GM18868 (cell line): Measurements from ENCODE around the gene ZFP90.
A peak's percentile ranks its signal among the peaks of the same experiment; 100 is the strongest.
"Not testable (repeated sequence)": the region's sequence is repeated elsewhere in the genome, so short reads cannot be mapped to it uniquely, and the experiment has no call there.

Source experiments
- ATAC-seq: cut with Tn5 transposase; IDR thresholded peaks from one replicate; pipeline ENCODE4 v1.9.1; 2021; ENCODE audit warnings: mild to moderate bottlenecking, moderate library complexity; ENCODE audit not compliant: unreplicated experiment

The ZFP90 gene

GRCh38 chr16:68538880-68539701 is at the start of gene ZFP90:
ZFP90 (plus strand) TSS chr16:68539291; CDS start chr16:68539793, 502 bp downstream.
- ATAC-seq: peak; percentile 87

DNA sequence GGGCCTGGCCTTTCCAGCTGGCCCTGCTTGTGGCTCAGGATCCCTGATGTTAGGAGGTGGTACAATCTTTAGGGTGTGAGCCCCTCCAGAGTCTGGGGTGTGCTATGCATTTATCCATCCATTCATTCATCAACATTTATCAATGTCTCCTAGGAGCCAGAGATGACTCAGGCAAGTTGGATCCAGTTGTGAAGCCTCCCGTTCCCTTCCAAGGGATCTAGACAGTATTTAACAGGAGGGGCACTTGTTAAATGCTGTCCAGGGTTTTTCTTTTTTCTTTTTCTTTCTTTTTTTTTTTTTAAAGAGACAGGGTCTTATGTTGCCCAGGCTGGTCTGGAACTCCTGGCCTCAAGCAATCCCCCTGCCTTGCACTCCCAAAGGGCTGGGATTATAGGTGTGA is 48.7 kb upstream of the ZFP90 start:
- no peak for ATAC-seq

DNA sequence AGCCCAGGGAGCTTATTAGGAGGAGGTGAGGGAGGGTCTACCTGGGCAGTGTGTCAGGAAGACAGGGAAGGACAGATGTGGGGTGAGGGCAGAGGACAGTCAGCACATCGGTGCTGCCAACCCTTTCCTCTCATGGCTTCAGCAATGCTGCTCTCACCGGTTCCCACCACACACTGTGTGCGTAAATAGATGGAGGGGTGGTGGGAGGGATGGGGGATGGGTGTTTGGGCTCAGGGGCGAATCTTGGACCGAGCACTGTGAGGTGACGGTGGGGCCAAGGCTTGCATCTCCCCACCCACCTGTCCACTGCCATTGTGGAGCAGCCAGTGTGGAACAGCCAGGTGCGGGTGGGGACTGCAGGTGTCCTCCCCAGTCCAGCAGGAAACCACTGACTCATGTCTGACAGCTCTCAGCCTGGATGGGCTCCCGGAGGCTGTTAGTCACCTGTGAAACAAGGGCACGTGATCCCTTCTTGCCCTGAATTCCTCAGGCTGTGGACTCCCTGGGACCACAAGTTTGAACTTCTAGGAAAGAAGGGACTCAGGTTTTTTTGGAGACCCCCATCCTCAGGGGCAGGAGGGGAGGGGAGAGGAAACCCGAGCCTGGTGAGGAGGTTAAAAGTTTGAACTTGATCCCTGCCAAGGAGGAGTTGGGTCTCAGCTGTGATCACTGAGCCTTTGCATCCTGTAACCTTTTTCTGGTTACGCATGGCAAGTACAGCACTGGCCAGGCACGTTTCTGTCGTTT is 48.1 kb upstream of the ZFP90 start:
- no peak for ATAC-seq

DNA sequence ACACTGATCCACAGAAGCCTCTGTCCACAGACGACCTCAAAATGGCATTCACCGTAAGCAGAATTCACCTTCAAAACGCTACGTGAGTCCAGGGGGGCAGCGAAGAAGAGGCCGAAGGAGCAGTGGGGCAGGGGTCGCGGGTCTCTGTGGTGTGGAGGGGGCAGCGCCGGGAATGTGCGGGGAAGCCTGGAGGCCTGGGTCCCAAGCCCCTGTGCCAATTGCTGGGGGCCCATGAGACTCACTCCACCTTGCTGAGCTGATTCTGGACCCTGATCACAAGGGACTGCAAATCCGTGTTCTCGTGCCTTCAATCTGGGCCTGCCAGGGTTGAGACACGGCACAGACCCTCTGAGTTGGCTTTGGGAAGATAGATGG is 47.5 kb upstream of the ZFP90 start:
- ATAC-seq: no peak

DNA sequence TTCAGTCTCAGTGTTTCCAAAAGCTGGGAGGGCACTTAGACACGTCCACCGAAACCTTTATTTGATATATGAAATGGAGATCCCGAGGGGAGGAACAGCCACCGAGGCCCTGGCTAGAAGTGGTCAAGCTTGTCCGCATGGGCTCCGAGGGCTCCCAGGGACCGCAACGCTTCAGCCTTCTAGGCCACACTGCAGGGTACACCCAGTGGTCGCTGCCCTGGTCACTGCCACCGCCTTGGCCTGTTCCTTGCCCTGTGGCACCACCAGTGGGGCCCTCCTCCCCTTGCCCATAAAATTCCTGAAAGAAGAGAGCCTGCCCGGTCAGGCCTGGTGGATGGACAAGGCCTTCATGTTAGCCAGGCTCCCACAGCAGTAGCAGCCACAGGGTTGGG is 46.9 kb upstream of the ZFP90 start:
- no peak for ATAC-seq

DNA sequence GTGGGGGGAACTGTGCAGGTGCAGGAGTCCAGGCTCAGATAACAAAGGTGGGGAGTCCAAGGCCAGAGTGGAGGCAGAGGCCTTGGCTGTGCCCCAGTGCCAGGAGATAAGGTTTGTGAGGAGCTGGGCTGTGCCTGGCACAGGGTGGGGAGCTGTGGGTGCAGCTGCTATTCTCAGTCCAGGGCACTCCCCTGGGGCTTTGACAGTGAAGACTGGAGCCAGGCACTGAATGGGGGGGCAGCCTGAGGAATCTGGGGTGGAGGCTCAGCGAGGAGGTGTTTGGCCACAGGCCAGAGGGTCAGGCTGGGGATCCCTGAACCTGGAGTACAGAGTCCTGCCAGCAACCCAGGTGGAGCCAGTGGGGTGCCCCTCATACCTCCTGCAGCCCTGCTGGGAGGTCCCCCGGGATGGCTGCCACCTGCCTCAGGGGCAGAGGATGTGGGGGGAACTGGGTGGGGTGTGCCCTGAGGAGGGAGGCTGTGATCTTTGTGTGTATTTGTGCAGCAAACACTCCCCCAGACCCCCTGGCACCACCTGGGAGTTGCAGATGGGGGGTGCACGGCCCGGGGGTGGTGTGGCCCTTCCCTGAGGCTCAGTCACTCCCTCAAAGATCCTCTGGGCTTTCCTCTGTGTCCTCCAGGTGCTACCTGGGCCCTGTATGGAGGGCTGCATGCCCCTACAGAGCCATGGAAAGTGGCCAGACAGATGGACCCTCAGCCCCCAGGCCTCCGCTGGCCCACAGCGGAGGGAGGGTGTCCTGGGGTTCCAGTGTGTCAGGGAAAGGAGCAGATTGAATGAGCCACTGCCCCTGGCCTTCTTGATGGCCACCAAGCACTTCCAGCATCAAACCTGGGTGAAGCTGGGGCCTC is 46.3 kb upstream of the ZFP90 start:
- no peak for ATAC-seq

- no peak for ATAC-seq
Measured at GRCh38 chr16:68493412-68494070, 45.5 kb upstream of the ZFP90 start.

- not testable (repeated sequence) for ATAC-seq
Measured at GRCh38 chr16:68494261-68494660, 44.8 kb upstream of the ZFP90 start.

- ATAC-seq: no peak
Measured at GRCh38 chr16:68496689-68497088, 42.4 kb upstream of the ZFP90 start.

DNA sequence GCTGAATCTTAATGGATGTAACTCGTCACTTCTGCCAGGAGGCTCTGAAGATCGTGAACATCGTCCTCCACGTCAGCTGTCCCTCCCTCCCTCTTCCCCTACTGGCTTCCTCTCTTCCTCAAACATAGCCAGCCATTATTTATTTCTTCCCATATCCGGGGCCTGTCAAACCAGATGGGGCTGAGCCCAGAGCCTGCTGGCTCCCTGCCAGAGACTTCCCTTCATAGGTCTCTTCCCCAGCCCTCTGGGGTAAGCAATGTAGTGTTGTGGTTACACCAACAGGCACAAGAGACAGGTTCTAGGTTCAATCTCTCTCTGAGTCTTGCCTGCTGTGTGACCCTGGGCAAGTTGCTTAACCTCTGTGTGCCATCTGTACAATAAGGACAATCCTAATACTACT is 40.1 kb upstream of the ZFP90 start:
- ATAC-seq: no peak

DNA sequence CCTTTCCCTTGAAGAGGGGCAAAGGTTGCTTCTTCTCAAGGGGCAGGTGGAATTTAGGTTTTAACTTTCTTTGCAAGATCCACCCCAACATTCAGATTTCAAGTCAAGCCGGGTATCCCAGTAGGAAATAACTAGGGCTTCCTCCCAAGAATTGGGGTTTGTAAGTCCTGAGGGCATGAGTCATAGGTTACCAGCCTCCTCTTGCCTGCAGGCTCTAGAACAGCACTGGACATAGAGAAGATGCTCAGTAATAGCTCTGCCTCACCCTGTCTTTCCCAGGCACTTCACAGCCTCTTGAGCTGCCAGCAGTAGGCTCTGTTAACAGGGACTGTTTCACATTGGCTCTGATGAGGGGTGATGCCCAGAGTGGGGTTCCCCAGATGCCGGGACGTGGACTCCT is 35.8 kb upstream of the ZFP90 start:
- no peak for ATAC-seq

GRCh38 chr16:68504066-68504465 is 35.0 kb upstream of the ZFP90 start:
- ATAC-seq: no peak

DNA sequence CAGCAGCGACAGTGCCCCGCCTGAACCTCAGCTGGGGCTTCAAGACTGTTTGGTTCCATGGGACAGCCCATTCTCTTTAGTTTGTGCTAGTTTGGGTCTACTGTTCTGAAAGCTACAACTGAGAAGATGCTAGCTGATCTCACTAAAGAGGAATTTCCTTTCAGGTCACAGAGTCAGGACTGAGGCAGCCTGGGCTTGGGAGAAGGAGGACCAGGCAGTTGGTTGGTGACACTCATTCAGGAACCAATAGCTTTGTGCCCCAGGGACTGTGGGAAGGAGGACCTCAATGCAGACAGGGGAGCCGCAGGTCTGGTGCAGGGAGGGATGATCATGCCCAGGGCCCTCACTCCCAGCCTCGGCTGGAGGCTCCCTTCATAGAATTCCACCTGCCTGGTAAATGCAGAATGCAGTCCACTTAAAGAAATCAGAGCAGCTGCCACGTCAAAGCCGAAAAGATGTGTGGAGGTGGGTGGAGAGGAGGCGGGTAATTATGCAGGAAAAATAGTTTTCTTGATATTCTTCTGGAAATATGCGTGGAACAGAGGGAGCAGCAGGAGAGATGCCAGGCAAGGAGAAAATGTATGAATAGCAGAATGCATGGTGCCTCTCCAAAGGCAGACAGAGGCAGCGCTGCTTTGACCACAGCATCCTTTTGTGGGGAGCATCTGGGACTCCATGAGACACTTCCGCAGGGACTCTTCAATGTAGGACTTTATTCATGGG is 32.6 kb upstream of the ZFP90 start:
- ATAC-seq: no peak

DNA sequence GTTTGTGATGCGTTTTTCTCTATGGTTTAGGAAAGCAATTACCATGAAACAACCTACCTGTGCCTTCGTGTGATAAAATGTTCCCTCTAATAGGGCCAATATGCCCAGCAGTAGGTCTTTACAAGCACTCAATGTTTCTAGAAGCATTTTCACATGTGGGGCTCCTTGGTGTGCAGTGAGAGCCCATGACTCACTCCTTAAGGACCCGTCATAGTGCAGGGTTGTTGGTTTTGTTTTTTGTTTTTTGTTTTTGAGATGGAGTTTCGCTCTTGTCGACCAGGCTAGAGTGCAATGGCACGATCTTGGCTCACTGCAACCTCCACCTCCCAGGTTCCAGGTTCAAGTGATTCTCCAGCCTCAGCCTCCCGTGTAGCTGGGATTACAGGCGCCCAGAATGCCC is 31.1 kb upstream of the ZFP90 start:
- no peak for ATAC-seq

GRCh38 chr16:68508641-68509240 is 30.4 kb upstream of the ZFP90 start:
- no peak for ATAC-seq

DNA sequence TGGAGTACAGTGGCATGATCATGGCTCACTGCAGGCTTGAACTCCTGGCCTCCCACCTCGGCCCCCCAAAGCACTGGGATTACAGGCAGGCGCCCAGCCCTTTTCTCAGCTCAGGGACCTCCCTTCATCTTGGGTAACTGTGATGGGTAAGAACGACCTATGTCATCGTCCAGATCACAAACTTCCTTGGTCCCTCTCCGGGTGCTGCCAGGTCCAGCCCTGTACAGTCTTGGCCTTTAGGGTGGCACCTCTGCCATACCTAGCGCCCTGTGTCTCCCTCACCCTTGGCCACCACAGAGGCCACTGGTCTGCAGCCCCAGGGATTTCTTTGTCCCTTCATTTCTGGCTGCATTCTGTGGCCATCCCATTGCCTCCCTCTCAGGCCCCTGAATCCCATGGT is 29.7 kb upstream of the ZFP90 start:
- no peak for ATAC-seq

- no peak for ATAC-seq
Measured at GRCh38 chr16:68510775-68511174, 28.3 kb upstream of the ZFP90 start.

DNA sequence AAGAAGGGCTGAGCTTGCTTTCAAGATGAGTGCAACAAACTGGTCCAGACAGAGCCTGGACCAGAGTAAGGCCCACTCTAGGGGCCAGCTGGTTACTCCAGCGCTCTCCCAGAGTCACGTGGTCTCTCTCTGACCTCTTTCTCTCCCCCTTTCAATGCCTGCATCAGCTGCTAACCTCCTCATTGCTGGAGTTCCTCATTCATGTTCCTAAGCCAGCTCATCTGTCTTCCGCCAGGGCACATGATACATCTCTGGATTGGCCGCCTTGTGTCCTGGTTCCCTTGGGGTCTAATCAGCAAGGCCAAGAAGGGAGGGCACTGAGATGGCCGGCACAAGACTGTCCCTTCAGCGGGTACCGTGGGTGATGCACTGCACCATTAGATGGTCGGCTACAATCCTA is 26.9 kb upstream of the ZFP90 start:
- no peak for ATAC-seq

GRCh38 chr16:68512742-68513141 is 26.3 kb upstream of the ZFP90 start:
- ATAC-seq: no peak

DNA sequence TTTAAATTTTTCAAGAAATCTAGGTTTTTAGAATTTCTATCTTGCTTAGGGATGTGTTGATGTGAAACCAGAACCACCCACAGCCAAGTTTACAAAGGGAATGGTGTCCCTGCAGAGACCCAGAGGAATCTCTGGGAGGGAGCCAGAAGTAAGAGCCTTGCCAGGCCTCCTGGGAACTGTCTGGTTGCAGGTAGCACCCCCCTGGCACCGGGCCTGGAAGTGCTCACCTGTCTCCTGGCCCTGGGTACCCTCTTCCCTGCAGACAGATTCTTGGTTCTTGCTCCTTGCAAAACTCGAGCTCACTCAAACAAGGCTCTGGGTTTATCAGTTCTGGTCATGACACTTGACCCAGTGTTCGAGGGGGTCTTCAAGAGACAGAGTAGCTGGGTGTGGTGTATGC is 24.6 kb upstream of the ZFP90 start:
- ATAC-seq: no peak
